ENCODE measurements around the gene DNAAF5. TPM values are rescaled to one million over a fixed set of nuclear protein-coding genes. Genes with fewer than 3 reads are reported as not detected.

Gene DNAAF5
- total RNA-seq, 4 donors from 2014 or later = 26.7 to 34.4 (median 29.0) TPM

- peak overlapping the region; percentile 64 for H3K27ac ChIP-seq
Measured at GRCh38 chr7:825386-825785, 98.9 kb downstream of the DNAAF5 start.

GRCh38 chr7:826230-826917 is 99.9 kb downstream of the DNAAF5 start:
- no peaks in the 10 kb centered on the region for H3K27me3 ChIP-seq
- TF ChIP-seq POLR2AphosphoS5 (IDR thresholded peaks at IDR 0.05) (no peak), CTCF (IDR thresholded peaks at IDR 0.05) (no peak), POLR2A (IDR thresholded peaks at IDR 0.05) (no peak), EP300 (IDR thresholded peaks at IDR 0.05) (no peak)
- H3K27ac ChIP-seq = peak overlapping the region; percentile 64
- WGBS = 81% methylated on average over 17 of the region's 29 CpGs
- DNase-seq (ENCODE audit: low spot score in 2 of 2) = no peak
- peaks cover 5% of the 10 kb centered on the region for H3K36me3 ChIP-seq
- H3K9me3 ChIP-seq = no peaks in the 10 kb centered on the region
- peaks cover 76% of the 10 kb centered on the region for H3K4me1 ChIP-seq
- no peak overlapping the region for H3K4me3 ChIP-seq

More at GRCh38 chr7:825386-825785, 98.9 kb downstream of the DNAAF5 start:
- Histone ChIP-seq H3K36me3 (peaks cover 5% of the 10 kb centered on the region), H3K4me1 (peaks cover 71% of the 10 kb centered on the region), H3K4me3 (no peak overlapping the region), H3K27me3 (no peaks in the 10 kb centered on the region), H3K9me3 (no peaks in the 10 kb centered on the region)
- TF ChIP-seq CTCF (IDR thresholded peaks at IDR 0.05) = no peak
- no peak for TF ChIP-seq POLR2A (IDR thresholded peaks at IDR 0.05)
- no peak for TF ChIP-seq POLR2AphosphoS5 (IDR thresholded peaks at IDR 0.05)
- no peak for TF ChIP-seq EP300 (IDR thresholded peaks at IDR 0.05)
- DNase-seq (ENCODE audit: low spot score in 2 of 2) = no peak
- WGBS = 39% methylated on average over 6 of the region's 6 CpGs

- peaks cover 78% of the 10 kb centered on the region for H3K4me1 ChIP-seq
- DNase-seq (ENCODE audit: low spot score in 2 of 2) = no peak
- H3K4me3 ChIP-seq = no peak overlapping the region
- 85% methylated on average over 13 of the region's 14 CpGs for WGBS
- TF ChIP-seq CTCF (IDR thresholded peaks at IDR 0.05) (no peak), POLR2AphosphoS5 (IDR thresholded peaks at IDR 0.05) (no peak), POLR2A (IDR thresholded peaks at IDR 0.05) (no peak), EP300 (IDR thresholded peaks at IDR 0.05) (no peak)
- no peaks in the 10 kb centered on the region for H3K36me3 ChIP-seq
- H3K27me3 ChIP-seq = no peaks in the 10 kb centered on the region
- no peak overlapping the region for H3K27ac ChIP-seq
- no peaks in the 10 kb centered on the region for H3K9me3 ChIP-seq
Measured at GRCh38 chr7:828793-829561, 102.5 kb downstream of the DNAAF5 start.

GRCh38 chr7:830069-830468 is 103.6 kb downstream of the DNAAF5 start:
- 61% methylated on average over 12 of the region's 12 CpGs for WGBS
- no peaks in the 10 kb centered on the region for H3K36me3 ChIP-seq
- DNase-seq (ENCODE audit: low spot score in 2 of 2) = no peak
- H3K9me3 ChIP-seq = no peaks in the 10 kb centered on the region
- H3K27me3 ChIP-seq = no peaks in the 10 kb centered on the region
- peaks cover 82% of the 10 kb centered on the region for H3K4me1 ChIP-seq
- H3K27ac ChIP-seq = peak overlapping the region; percentile 92
- H3K4me3 ChIP-seq = no peak overlapping the region
- TF ChIP-seq CTCF (IDR thresholded peaks at IDR 0.05) = no peak
- no peak for TF ChIP-seq EP300 (IDR thresholded peaks at IDR 0.05)
- TF ChIP-seq POLR2AphosphoS5 (IDR thresholded peaks at IDR 0.05) = no peak
- TF ChIP-seq POLR2A (IDR thresholded peaks at IDR 0.05) = no peak

GRCh38 chr7:831596-832166 is 105.2 kb downstream of the DNAAF5 start:
- TF ChIP-seq CTCF (IDR thresholded peaks at IDR 0.05) (no peak), POLR2AphosphoS5 (IDR thresholded peaks at IDR 0.05) (peak in 1 of 3 donors; percentile 26)
- Histone ChIP-seq H3K4me1 (peaks cover 90% of the 10 kb centered on the region), H3K4me3 (peak overlapping the region; percentile 2), H3K27ac (peak overlapping the region; percentile 92), H3K36me3 (no peaks in the 10 kb centered on the region), H3K27me3 (no peaks in the 10 kb centered on the region), H3K9me3 (no peaks in the 10 kb centered on the region)
- DNase-seq (ENCODE audit: low spot score in 2 of 2) = no peak
- WGBS = 15% methylated on average over 7 of the region's 7 CpGs

Data from suprapubic skin (tissue), 4 donors.